PC-3 (cell line): ENCODE measurements around the gene PFAS. TPM values are rescaled to one million over a fixed set of nuclear protein-coding genes. Genes with fewer than 3 reads are reported as not detected.

Experiments used
- ATAC-seq: fragments of 200-7000 bp; cut with Tn5 transposase; 2 replicates; pipeline ENCODE4 v1.9.1; 2020; ENCODE audit warnings: mild to moderate bottlenecking, moderate library complexity
- BruUV-seq: library from RNA; stranded (reverse); fragments of 400-500 nt; replicated peaks from 2 replicates; lab custom pipeline; 2021; lab: Mats Ljungman, UMichigan
- CTCF ChIA-PET: fragments of 300-600 bp; sonication (Branson Sonifier 250); formaldehyde crosslinking; loops from one replicate; lab custom pipeline; 2022; ENCODE audit warnings: antibody characterized with exemption; lab: Charles Lee
- POLR2A ChIA-PET: fragments of 300-600 bp; sonication (Branson Sonifier 250); formaldehyde crosslinking; loops from one replicate; lab custom pipeline; 2022; ENCODE audit warnings: antibody characterized with exemption; ENCODE audit not compliant: unreplicated experiment; lab: Charles Lee
- DNase-seq: peaks from one replicate; pipeline ENCODE4 v3.0.0-alpha.2; 2015
- H2AFZ ChIP-seq: fragments of 300-600 bp; sonication (generic); 2 replicates; pipeline ENCODE4 v1.6.0; 2016; ENCODE audit warnings: antibody characterized with exemption, low read length
- H3F3A ChIP-seq: fragments of 300-600 bp; sonication (generic); one replicate; pipeline ENCODE4 v1.6.0; 2017; ENCODE audit warnings: antibody characterized with exemption, low read length, control low read depth, mild to moderate bottlenecking; ENCODE audit not compliant: unreplicated experiment
- H3K27ac ChIP-seq: fragments of 300-600 bp; sonication (generic); 2 replicates; pipeline ENCODE4 v1.5.1; 2016; ENCODE audit warnings: mild to moderate bottlenecking, low read length
- H3K27me3 ChIP-seq: fragments of 300-600 bp; sonication (generic); 2 replicates; pipeline ENCODE4 v1.6.1; 2016; ENCODE audit warnings: low read length, mixed read lengths
- H3K36me3 ChIP-seq: fragments of 300-600 bp; sonication (generic); 2 replicates; pipeline ENCODE4 v1.6.1; 2016; ENCODE audit warnings: low read depth, mixed run types, low read length, mixed read lengths
- H3K4me1 ChIP-seq: fragments of 300-600 bp; sonication (generic); 2 replicates; pipeline ENCODE4 v1.5.1; 2016; ENCODE audit warnings: low read length; ENCODE audit not compliant: insufficient read depth
- H3K4me2 ChIP-seq: fragments of 300-600 bp; sonication (generic); 2 replicates; pipeline ENCODE4 v1.6.0; 2016; ENCODE audit warnings: low read length
- H3K4me3 ChIP-seq: fragments of 300-600 bp; sonication (generic); 2 replicates; pipeline ENCODE4 v1.5.1; 2016; ENCODE audit warnings: mild to moderate bottlenecking, low read length, mixed read lengths
- H3K79me2 ChIP-seq: fragments of 300-600 bp; sonication (generic); 2 replicates; pipeline ENCODE4 v1.6.1; 2017; ENCODE audit warnings: low read length, mixed read lengths
- H3K9ac ChIP-seq: fragments of 300-600 bp; sonication (generic); 2 replicates; pipeline ENCODE4 v1.6.0; 2016; ENCODE audit warnings: mild to moderate bottlenecking, low read length
- H3K9me2 ChIP-seq: fragments of 300-600 bp; sonication (generic); replicated peaks from 2 replicates; pipeline ENCODE4 v1.6.1; 2016; ENCODE audit warnings: mixed run types, low read length, mixed read lengths
- H3K9me3 ChIP-seq: fragments of 300-600 bp; sonication (generic); 2 replicates; pipeline ENCODE4 v1.6.1; 2016; ENCODE audit warnings: low read length, mixed read lengths
- H4K20me1 ChIP-seq: fragments of 300-600 bp; sonication (generic); 2 replicates; pipeline ENCODE4 v1.6.1; 2016; ENCODE audit warnings: low read length, mixed read lengths
- EZH2 ChIP-seq: fragments of 300-600 bp; sonication (generic); IDR thresholded peaks from one replicate; pipeline ENCODE4 v1.6.1; 2017; ENCODE audit warnings: antibody characterized with exemption, mild to moderate bottlenecking, low read length; ENCODE audit not compliant: unreplicated experiment
- EZH2phosphoT487 ChIP-seq: fragments of 300-600 bp; sonication (generic); IDR thresholded peaks from 2 replicates; pipeline ENCODE4 v1.6.1; 2018; ENCODE audit warnings: mild to moderate bottlenecking, antibody characterized with exemption, low read length, borderline replicate concordance
- intact Hi-C: fragments of 100-400 bp; cut with micrococcal nuclease; formaldehyde crosslinking; loops from 2 replicates; pipeline ENCODE4 v1.9.0; 2023
- total RNA-seq: library from RNA; depleted of rRNA; stranded (reverse); fragments of >200 nt; gene quantifications from 2 replicates; pipeline ENCODE4 v1.2.3, GENCODE V29; 2014; rRNA removed
- TF ChIP-seq, protein P1 (sequence below): fragments of 300-600 bp; sonication (generic); conservative IDR thresholded peaks from 2 replicates; pipeline ENCODE4 v1.5.1; 2017; ENCODE audit warnings: antibody characterized with exemption, low read depth, mild to moderate bottlenecking, low read length

PFAS gene
- total RNA-seq, 1 experiment from 2014 or later: 29.0 TPM

DNA sequence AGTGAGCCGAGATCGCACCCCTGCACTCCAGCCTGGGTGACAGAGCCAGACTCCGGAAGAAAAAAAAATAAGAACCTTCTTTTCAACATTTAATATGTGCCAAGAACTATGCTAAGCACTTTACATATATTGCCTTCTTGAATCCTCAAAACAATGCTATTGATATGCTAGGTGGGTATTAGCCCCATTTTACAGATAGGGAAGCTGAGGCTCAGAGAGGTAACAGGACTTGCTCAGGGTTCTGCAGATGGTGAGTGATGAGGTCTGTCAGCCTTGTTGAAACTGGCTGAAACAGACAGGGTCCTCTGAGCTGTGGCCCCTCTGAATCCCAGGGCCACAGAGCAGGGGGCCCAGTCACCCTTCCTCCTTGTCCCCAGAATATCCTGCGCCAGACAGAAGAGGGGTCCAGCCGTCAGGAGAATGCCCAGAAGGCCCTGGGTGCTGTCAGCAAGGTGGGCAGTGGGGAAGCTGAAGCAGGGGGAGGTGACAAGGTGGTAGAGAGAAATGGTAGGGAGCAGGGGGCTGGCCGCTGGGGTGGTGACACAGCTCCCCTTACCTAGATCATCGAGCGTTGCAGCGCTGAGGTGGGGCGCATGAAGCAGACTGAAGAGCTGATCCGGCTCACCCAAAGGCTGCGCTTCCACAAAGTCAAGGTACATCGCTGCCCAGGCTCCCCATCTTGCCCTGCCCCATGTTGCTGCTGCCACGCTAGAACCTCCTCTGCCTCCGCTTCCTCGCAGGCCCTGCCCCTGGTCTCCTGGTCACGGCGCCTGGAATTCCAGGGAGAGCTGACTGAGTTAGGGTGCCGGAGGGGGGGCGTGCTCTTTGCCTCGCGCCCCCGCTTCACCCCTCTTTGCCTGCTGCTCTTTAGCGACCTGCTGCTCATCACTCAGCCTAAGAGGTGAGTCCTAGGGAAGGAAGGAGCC lies 69.2 kb downstream of the PFAS start:
- Histone ChIP-seq H3K27ac (no peak overlapping the region), H3K9ac (no peak overlapping the region), H3K36me3 (no peaks in the 10 kb centered on the region), H3K4me3 (no peak overlapping the region), H3K4me2 (no peak overlapping the region), H3K27me3 (peaks cover 6% of the 10 kb centered on the region), H3F3A (no peaks in the 10 kb centered on the region), H3K79me2 (no peaks in the 10 kb centered on the region), H2AFZ (no peak overlapping the region), H3K9me2 (no peaks in the 10 kb centered on the region), H4K20me1 (no peaks in the 10 kb centered on the region), H3K4me1 (no peaks in the 10 kb centered on the region), H3K9me3 (no peaks in the 10 kb centered on the region)
- no peak for ATAC-seq
- POLR2A ChIA-PET: no interaction called here
- CTCF ChIA-PET: no interaction called here
- BruUV-seq: no TSS peak
- intact Hi-C loops: no loop called here
- TF ChIP-seq, protein P1, sequence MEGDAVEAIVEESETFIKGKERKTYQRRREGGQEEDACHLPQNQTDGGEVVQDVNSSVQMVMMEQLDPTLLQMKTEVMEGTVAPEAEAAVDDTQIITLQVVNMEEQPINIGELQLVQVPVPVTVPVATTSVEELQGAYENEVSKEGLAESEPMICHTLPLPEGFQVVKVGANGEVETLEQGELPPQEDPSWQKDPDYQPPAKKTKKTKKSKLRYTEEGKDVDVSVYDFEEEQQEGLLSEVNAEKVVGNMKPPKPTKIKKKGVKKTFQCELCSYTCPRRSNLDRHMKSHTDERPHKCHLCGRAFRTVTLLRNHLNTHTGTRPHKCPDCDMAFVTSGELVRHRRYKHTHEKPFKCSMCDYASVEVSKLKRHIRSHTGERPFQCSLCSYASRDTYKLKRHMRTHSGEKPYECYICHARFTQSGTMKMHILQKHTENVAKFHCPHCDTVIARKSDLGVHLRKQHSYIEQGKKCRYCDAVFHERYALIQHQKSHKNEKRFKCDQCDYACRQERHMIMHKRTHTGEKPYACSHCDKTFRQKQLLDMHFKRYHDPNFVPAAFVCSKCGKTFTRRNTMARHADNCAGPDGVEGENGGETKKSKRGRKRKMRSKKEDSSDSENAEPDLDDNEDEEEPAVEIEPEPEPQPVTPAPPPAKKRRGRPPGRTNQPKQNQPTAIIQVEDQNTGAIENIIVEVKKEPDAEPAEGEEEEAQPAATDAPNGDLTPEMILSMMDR: no peak
- no peak for TF ChIP-seq EZH2
- TF ChIP-seq EZH2phosphoT487: no peak
- DNase-seq: no peak

Other genes starting within 250 kb of the PFAS start
- gene GUCY2D, start 246.7 kb upstream of the PFAS start, total RNA-seq: 0.12 TPM in 1 of 2 replicates, not detected in the other
- gene ALOX15B, start 210.2 kb upstream of the PFAS start, total RNA-seq: not detected in 2 replicates
- 0.55 and 1.2 TPM in 2 replicates for gene ALOX12B, start 161.6 kb upstream of the PFAS start, total RNA-seq
- gene ALOXE3, start 130.8 kb upstream of the PFAS start, total RNA-seq: 1.4 and 3.6 TPM in 2 replicates
- 2.9 TPM in 1 of 2 replicates, not detected in the other for gene HES7, start 125.2 kb upstream of the PFAS start, total RNA-seq
- gene PER1, start 96.9 kb upstream of the PFAS start, total RNA-seq: 25.0 and 47.2 TPM in 2 replicates
- 5.0 and 18.0 TPM in 2 replicates for gene VAMP2, start 86.3 kb upstream of the PFAS start, total RNA-seq
- 19.0 and 26.6 TPM in 2 replicates for gene TMEM107, start 72.9 kb upstream of the PFAS start, total RNA-seq
- 5.9 and 7.3 TPM in 2 replicates for gene BORCS6, start 59.1 kb upstream of the PFAS start, total RNA-seq
- gene AURKB, start 38.7 kb upstream of the PFAS start, total RNA-seq: 72.3 and 82.9 TPM in 2 replicates
- 7.8 and 8.4 TPM in 2 replicates for gene CTC1, start 1.2 kb upstream of the PFAS start, total RNA-seq
- 18.0 and 22.8 TPM in 2 replicates for gene RANGRF, start 39.4 kb downstream of the PFAS start, total RNA-seq
- gene SLC25A35, start 46.1 kb downstream of the PFAS start, total RNA-seq: 1.6 and 2.3 TPM in 2 replicates
- not detected in 2 replicates for gene ARHGEF15, start 61.0 kb downstream of the PFAS start, total RNA-seq
- gene ODF4, start 90.6 kb downstream of the PFAS start, total RNA-seq: not detected in 2 replicates
- 1,030 and 1,369 TPM in 2 replicates for gene RPL26, start 133.9 kb downstream of the PFAS start, total RNA-seq
- gene RNF222, start 148.5 kb downstream of the PFAS start, total RNA-seq: 0.07 TPM in 1 of 2 replicates, not detected in the other
- gene NDEL1, start 186.6 kb downstream of the PFAS start, total RNA-seq: 32.7 and 46.7 TPM in 2 replicates